ENCODE results near the gene GPR132.
A peak's percentile ranks its signal among the peaks of the same experiment; 100 is the strongest.
"Not testable (repeated sequence)": the region's sequence is repeated elsewhere in the genome, so short reads cannot be mapped to it uniquely, and the experiment has no call there.

Gene GPR132

GRCh38 chr14:105035616-105036015, 29.6 kb downstream of the GPR132 start:
- not testable (repeated sequence) for DNase-seq

GRCh38 chr14:105034315-105035039, 30.8 kb downstream of the GPR132 start:
- no peak for DNase-seq

- not testable (repeated sequence) for DNase-seq
Observed at GRCh38 chr14:105033412-105033900, 31.8 kb downstream of the GPR132 start.

DNA sequence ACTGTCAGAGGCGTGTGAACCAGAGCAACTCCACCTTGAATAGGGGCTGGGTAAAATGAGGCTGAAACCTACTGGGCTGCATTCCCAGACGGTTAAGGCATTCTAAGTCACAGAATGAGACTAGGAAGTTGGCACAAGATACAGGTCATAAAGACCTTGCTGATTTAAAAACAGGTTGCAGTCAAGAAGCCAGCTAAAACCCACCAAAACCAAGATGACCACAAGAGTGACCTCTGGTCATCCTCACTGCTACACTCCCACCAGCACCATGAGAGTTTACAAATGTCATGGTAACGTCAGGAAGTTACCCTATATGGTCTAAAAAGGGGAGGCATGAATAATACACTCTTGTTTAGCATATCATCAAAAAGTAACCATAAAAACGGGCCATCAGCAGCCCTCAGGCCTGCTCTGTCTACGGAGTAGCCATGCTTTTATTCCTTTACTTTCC, 32.8 kb downstream of the GPR132 start:
- DNase-seq, result not testable (repeated sequence)

- DNase-seq, result no peak
Observed at GRCh38 chr14:105030836-105031396, 34.3 kb downstream of the GPR132 start.

DNA sequence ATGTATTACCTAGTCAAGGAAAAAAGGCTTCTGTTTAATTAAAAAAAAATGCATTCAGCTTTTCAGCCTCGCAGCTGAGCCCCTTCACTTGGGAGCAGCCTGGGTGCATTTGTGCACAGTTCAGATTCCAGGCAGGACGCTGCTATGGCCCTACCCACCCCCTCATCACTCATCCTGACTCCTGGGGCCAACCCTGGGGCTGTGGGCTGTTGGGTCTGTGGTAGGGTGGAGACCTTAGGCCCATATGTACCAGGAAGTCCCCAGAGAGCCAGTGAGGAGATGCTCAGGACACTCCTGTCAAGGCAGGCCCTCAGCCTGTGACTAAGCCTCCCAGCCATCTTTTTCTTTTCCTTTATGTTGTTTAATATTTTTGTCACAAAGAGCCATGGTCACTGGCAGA, 35.0 kb downstream of the GPR132 start:
- DNase-seq, result no peak

GRCh38 chr14:105029402-105029801, 35.8 kb downstream of the GPR132 start:
- no peak for DNase-seq

- no peak for DNase-seq
Observed at GRCh38 chr14:105028251-105028927, 36.8 kb downstream of the GPR132 start.

DNA sequence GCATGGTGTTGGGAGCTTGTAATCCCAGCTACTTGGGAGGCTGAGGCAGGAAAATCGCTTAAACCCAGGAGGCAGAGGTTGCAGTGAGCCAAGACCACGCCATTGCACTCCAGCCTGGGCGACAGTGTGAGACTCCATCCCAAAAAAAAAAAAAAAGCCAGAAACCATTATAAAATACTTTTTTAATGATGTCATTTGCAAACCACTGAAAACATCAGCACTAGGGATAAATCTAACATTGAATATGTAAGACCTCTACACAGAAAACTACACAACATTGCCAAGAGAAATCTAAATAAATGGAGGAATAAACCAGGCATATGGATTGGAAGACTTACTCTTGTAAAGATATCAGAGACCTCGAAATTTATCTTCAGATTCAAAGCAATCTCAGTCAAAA, 37.5 kb downstream of the GPR132 start:
- not testable (repeated sequence) for DNase-seq

GRCh38 chr14:105026802-105027563, 38.2 kb downstream of the GPR132 start:
- DNase-seq, result no peak

GRCh38 chr14:105026033-105026785, 39.0 kb downstream of the GPR132 start:
- DNase-seq, result no peak

- no peak for DNase-seq
Observed at GRCh38 chr14:105025429-105025828, 39.8 kb downstream of the GPR132 start.

DNA sequence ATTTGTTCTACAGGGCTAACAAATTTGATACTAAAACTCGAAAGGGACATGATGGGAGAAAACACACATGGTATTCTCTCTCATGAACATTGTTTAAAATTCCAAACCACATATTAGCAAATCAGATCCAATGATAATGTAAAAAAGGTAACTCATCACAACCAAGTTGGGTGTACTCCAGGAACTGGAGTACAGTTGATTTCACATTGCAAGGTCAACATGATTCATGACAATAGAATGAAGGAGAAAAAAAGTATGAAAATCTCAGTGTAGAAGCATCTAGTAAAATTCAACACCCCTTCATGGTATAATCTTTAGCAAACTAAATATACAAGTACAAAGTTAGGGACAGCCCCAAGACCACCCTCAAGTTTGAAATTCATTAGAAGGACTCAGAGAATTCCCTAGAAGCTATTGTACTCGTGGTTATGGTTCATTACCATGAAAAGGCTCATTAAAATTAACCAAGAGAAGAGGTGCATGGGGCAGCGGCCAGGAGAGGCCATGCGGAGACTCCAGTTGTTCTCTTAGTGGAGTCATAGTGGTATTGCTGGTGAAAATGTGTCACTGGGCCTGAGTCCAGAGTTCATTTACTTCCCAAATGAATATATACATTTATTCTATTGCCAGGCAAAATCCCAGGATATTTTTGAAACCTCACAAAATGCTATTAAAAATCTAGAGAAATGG, 41.3 kb downstream of the GPR132 start:
- DNase-seq, result no peak

- no peak for DNase-seq
Observed at GRCh38 chr14:105023144-105023543, 42.1 kb downstream of the GPR132 start.

GRCh38 chr14:105022276-105022670, 43.0 kb downstream of the GPR132 start:
- no peak for DNase-seq

DNA sequence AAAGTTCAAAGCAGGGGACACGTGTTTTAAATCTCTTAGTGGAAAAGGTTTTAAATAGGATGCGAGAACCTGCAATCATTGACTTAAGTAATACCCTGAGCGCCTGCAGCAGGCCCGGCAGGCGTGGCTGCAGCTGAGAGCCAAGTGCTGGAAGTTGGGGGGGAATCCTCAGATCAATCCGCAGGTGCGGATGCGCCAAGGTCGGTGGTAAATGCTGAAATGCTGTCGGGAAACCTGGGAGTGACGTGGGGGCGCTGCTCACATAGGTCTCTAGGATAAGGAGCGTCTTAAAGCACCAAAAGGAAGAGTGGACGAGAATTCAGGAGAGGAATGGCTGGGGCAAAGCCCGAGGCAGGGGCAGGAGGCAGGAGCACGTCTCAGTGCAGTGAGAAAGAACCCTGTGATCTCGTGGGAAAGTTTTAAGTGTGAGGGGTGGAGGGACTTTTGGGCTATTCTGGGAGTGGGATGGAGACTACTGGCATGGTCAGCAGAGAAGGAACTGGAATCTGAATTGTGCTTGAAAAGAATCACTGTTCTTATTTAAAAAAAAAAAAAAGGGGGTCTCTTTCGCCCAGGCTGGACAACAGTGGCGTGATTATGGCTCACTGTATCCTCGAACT, 43.5 kb downstream of the GPR132 start:
- peak; percentile 84 for DNase-seq

DNA sequence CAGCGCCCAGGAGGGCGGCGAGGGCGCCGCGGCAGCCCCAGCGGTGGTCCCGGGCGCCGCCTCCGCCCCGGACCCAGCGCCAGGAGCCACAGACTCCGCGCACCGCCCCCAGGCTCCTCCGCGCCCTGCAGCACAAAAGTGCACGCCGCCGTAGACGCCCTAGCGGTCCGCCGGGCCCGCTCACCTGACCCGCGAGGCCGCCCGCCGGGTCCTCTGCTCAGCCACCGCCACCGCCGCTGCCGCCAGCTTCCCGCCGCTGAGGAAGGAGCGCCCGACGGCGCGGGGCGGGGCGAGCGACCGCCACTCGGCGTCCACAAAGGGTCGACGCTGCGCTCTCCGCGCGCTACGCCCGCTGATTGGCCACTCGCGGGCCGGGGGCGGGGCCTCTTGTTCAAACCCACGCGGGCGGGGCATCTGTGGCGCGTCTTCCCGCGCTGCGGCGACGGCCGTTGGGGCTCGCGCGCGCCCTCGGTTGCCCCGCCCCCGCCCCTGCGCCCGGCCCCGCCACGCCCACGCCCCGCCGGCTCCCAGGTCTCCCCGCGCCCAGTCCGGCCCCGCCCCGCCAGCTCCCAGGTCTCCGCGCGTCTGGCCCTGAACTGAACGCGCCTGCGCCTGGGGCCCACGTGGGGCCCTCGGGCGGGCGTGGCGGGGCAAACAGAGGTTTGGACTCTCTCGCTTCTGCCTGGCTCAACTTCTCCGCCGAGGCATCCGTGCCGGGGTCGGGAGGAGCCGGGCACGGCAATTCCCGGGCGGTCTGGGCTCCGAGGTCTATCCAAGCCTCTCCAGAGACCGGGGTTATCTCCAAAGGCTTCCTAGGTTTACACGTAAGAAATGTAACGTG, 44.2 kb downstream of the GPR132 start, which contains the start of gene CDCA4:
Gene CDCA4, minus strand, starts transcription at position 269 of the 841 bp plus-strand sequence. CDS start 9,154 bp downstream, outside the sequence.
- DNase-seq, result peak; percentile 98

DNA sequence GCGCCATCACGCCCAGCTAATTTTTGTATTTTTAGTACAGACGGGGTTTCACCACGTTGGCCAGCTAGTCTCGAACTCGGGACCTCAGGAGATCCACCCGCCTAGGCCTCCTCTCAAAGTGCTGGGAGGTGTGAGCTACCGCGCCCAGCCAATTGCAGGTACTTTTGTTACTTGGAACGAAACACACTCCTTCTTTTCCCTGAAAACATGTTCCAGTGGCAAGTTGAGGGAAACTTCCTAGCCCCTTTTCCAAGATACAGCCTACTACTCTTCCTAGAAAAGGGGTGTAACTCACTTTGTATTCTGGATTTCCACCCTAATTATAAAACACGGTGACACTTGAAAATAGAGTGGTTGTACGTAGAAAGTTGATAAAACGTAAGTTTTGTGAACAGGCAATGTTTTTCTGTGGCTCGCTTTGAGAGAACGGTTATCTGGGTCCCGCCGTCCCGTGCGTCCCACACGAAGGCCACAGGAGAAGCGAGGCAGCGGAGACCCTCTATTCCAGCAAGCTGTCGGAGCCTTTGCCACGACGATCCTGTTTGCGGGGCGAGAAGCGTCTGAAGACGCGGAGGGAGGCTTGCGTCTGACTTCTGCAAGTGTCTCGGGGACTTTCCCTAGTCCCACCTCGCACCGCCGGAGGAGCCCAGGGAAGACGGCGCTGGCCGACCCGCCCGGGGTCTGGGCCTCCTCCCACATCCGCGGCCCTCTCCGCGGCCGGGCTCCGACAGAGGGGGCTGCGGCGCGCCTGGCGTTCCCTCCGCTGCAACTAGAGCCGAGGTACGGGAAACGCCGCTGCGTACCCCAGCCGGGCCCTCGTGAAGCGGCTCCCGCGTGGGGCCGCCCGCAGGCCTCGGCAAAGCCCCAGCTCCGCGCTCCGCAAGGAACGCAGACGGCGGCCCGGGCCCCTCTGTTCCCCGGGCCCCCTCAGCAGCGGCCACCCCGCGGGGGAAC, 45.1 kb downstream of the GPR132 start:
- no peak for DNase-seq

DNA sequence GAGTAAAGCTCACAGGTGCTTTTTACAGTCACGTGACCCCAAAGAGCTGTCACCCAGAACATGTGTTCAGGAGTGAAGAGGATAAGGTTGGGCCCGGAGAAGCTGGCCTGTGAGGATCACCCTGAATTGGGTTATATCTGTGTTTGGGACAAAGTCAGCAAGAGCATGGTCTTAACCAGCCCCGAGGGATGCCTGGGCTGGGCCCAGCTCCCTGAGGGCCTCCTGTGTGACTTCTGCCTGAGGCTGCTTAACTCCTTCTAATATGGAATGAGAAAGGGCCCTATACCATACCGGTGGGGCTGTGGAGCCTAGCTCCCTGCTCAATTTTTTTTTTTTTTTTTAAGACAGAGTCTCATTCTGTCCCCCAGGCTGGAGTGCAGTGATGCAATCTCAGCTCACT, 46.8 kb downstream of the GPR132 start:
- no peak for DNase-seq

All from NCI-H2227 treated with DMSO at 0.1 percent for 48 hours (cell line).